Liver (tissue), 9 donors: ENCODE data around the gene ZFYVE27. TPM values are rescaled to one million over a fixed set of nuclear protein-coding genes. Genes with fewer than 3 reads are reported as not detected.

ENCODE experiments used
- DNase-seq: peaks from one replicate; pipeline ENCODE4 v3.0.0-alpha.2; 2017; ENCODE audit warnings: low spot score
- H3K27ac ChIP-seq, 2 donors: one replicate each; pipeline ENCODE4 v1.7.0; 2013; ENCODE audit warnings: inconsistent platforms in 2 of 2, low read length in 2 of 2, control low read depth in 1 of 2, low read depth in 1 of 2, mild to moderate bottlenecking in 1 of 2
- H3K27me3 ChIP-seq, 4 donors: one replicate each; pipeline versions ENCODE4 v1.6.1 to v1.7.0; 2013; ENCODE audit warnings: low read length in 3 of 4, inconsistent platforms in 1 of 4, mild to moderate bottlenecking in 1 of 4, moderate library complexity in 1 of 4; ENCODE audit not compliant: control insufficient read depth in 4 of 4, insufficient read depth in 4 of 4
- H3K36me3 ChIP-seq, 4 donors: one replicate each; pipeline versions ENCODE4 v1.6.1 to v1.7.0; 2013; ENCODE audit warnings: low read length in 3 of 4, mild to moderate bottlenecking in 3 of 4, low read depth in 1 of 4, moderate library complexity in 1 of 4; ENCODE audit not compliant: control insufficient read depth in 4 of 4, insufficient read depth in 3 of 4
- H3K4me1 ChIP-seq, 4 donors: one replicate each; pipeline versions ENCODE4 v1.6.1 to v1.7.0; 2013; ENCODE audit warnings: low read length in 3 of 4, mild to moderate bottlenecking in 3 of 4, moderate library complexity in 1 of 4; ENCODE audit not compliant: control insufficient read depth in 4 of 4, insufficient read depth in 4 of 4
- H3K4me3 ChIP-seq, 3 donors: one replicate each; pipeline versions ENCODE4 v1.6.1 to v1.7.0; 2013; ENCODE audit warnings: low read length in 3 of 3, control low read depth in 1 of 3, low read depth in 1 of 3, mild to moderate bottlenecking in 1 of 3
- H3K9ac ChIP-seq, 2 donors: one replicate each; pipeline ENCODE4 v1.7.0; 2013; ENCODE audit warnings: low read length in 2 of 2, mild to moderate bottlenecking in 2 of 2, moderate library complexity in 2 of 2, control low read depth in 1 of 2, low read depth in 1 of 2
- H3K9me3 ChIP-seq, 4 donors: one replicate each; pipeline versions ENCODE4 v1.6.1 to v1.7.0; 2013; ENCODE audit warnings: low read length in 3 of 4; ENCODE audit not compliant: control insufficient read depth in 4 of 4
- ATF3 ChIP-seq: IDR thresholded peaks from 2 replicates; pipeline ENCODE4 v1.6.1; 2016; ENCODE audit warnings: antibody characterized with exemption
- CTCF ChIP-seq: fragments of 150-350 bp; IDR thresholded peaks from 2 replicates; pipeline ENCODE4 v1.5.1; 2017; ENCODE audit warnings: improper control_type of control experiment, low read depth, low read length; ENCODE audit not compliant: missing input control
- EGR1 ChIP-seq, 2 donors: IDR thresholded peaks; 2 replicates each; pipeline ENCODE4 v1.6.1; 2016 to 2018; ENCODE audit warnings: antibody characterized with exemption in 2 of 2, low read depth in 2 of 2
- FOXA2 ChIP-seq: IDR thresholded peaks from 2 replicates; pipeline ENCODE4 v1.6.1; 2016; ENCODE audit warnings: antibody characterized with exemption
- GABPA ChIP-seq, 2 donors: IDR thresholded peaks in 1 of 2; conservative IDR thresholded peaks in 1 of 2; 2 replicates each; pipeline ENCODE4 v1.6.1; 2016; ENCODE audit warnings: antibody characterized with exemption in 2 of 2, mild to moderate bottlenecking in 1 of 2, moderate library complexity in 1 of 2
- HNF4A ChIP-seq, 2 donors: conservative IDR thresholded peaks; 2 replicates each; pipeline ENCODE4 v1.6.1; 2016; ENCODE audit warnings: antibody characterized with exemption in 2 of 2, mild to moderate bottlenecking in 2 of 2
- HNF4G ChIP-seq: IDR thresholded peaks from 2 replicates; pipeline ENCODE4 v1.6.1; 2016; ENCODE audit warnings: antibody characterized with exemption
- JUND ChIP-seq, 2 donors: IDR thresholded peaks; 2 replicates each; pipeline ENCODE4 v1.6.1; 2016; ENCODE audit warnings: antibody characterized with exemption in 2 of 2
- MAX ChIP-seq: IDR thresholded peaks from 2 replicates; pipeline ENCODE4 v1.6.1; 2016; ENCODE audit warnings: antibody characterized with exemption
- RAD21 ChIP-seq, 2 donors: IDR thresholded peaks; 2 replicates each; pipeline ENCODE4 v1.6.1; 2016; ENCODE audit warnings: antibody characterized with exemption in 2 of 2, mild to moderate bottlenecking in 2 of 2
- REST ChIP-seq: IDR thresholded peaks from 2 replicates; pipeline ENCODE4 v1.6.1; 2016; ENCODE audit warnings: antibody characterized with exemption, mild to moderate bottlenecking
- RXRA ChIP-seq, 2 donors: IDR thresholded peaks; 2 replicates each; pipeline ENCODE4 v1.6.1; 2017 to 2018; ENCODE audit warnings: antibody characterized with exemption in 2 of 2, mild to moderate bottlenecking in 1 of 2
- TAF1 ChIP-seq: conservative IDR thresholded peaks from 2 replicates; pipeline ENCODE4 v1.6.1; 2016; ENCODE audit warnings: antibody characterized with exemption, mild to moderate bottlenecking
- YY1 ChIP-seq: IDR thresholded peaks from 2 replicates; pipeline ENCODE4 v1.6.1; 2016; ENCODE audit warnings: antibody characterized with exemption, mild to moderate bottlenecking
- ZBTB33 ChIP-seq: IDR thresholded peaks from 2 replicates; pipeline ENCODE4 v1.6.1; 2016; ENCODE audit warnings: antibody characterized with exemption
- WGBS: extraction: QIAGEN DNeasy Blood & Tissue Kit; methylation state at CpG from one replicate; pipeline ENCODE4 v1.1.7; 2013; 5-methylcytosine and 5-hydroxymethylcytosine counted together
- polyA plus RNA-seq, 2 donors: library from polyadenylated mRNA; stranded (reverse) in 1 of 2; unstranded in 1 of 2; fragments of 200-250 nt in 1 of 2; fragments of >200 nt in 1 of 2; fragmentation: Nextera tagmentation in 1 of 2; extraction: Ambion mirVana in 1 of 2; gene quantifications; one replicate each; pipeline versions ENCODE4 v1.2.1 to v1.2.3, GENCODE V29; 2013 to 2015
- total RNA-seq, 2 donors: library from RNA; depleted of rRNA; stranded (reverse); fragments of >200 nt; gene quantifications; one replicate each; pipeline ENCODE4 v1.2.3, GENCODE V29; 2014
- donor health status: healthy.
- donor health status: healthy.
- donor health status: healthy.
- donor health status: healthy.
- donor health status: healthy.

ZFYVE27 gene
- total and polyA plus RNA-seq, 4 donors: 10.2 to 25.9 (median 13.1) TPM

- no peak overlapping the region for H3K4me3 ChIP-seq
- no peaks in the 10 kb centered on the region for H3K27me3 ChIP-seq
- WGBS: 87% methylated on average over 5 of the region's 5 CpGs
- H3K4me1 ChIP-seq: peaks cover 2 to 26% (median 12%) of the 10 kb centered on the region in 4 donors
- no peak overlapping the region for H3K9ac ChIP-seq
- TF ChIP-seq REST: no peak
- no peak for TF ChIP-seq ATF3
- TF ChIP-seq ZBTB33: no peak
- no peak for TF ChIP-seq CTCF
- TF ChIP-seq YY1: no peak
- TF ChIP-seq HNF4A (conservative IDR thresholded peaks at IDR 0.05): no peak
- TF ChIP-seq HNF4G: no peak
- no peak for TF ChIP-seq GABPA (IDR thresholded peaks at IDR 0.05 in 1 of 2, conservative IDR thresholded peaks at IDR 0.05 in 1 of 2)
- TF ChIP-seq RAD21 (IDR thresholded peaks at IDR 0.05): no peak
- TF ChIP-seq JUND (IDR thresholded peaks at IDR 0.05): no peak
- TF ChIP-seq EGR1 (IDR thresholded peaks at IDR 0.05; ENCODE audit: low read depth in 2 of 2): no peak
- no peak overlapping the region for H3K27ac ChIP-seq
- no peaks in the 10 kb centered on the region for H3K36me3 ChIP-seq
- peaks cover 0 to 2% (median 0%) of the 10 kb centered on the region in 4 donors for H3K9me3 ChIP-seq
- no peak for DNase-seq
Observed at GRCh38 chr10:97689559-97690020, 47.3 kb upstream of the ZFYVE27 start.

GRCh38 chr10:97690133-97690532, 46.8 kb upstream of the ZFYVE27 start:
- no peak overlapping the region for H3K27ac ChIP-seq
- H3K27me3 ChIP-seq: no peaks in the 10 kb centered on the region
- no peaks in the 10 kb centered on the region for H3K36me3 ChIP-seq
- DNase-seq: no peak
- H3K4me3 ChIP-seq: no peak overlapping the region
- peaks cover 2 to 21% (median 12%) of the 10 kb centered on the region in 4 donors for H3K4me1 ChIP-seq
- no peak for TF ChIP-seq MAX
- TF ChIP-seq RXRA (IDR thresholded peaks at IDR 0.05): no peak
- no peak for TF ChIP-seq FOXA2
- no peak for TF ChIP-seq CTCF
- TF ChIP-seq RAD21 (IDR thresholded peaks at IDR 0.05): no peak
- TF ChIP-seq YY1: no peak
- TF ChIP-seq JUND (IDR thresholded peaks at IDR 0.05): no peak
- TF ChIP-seq REST: no peak
- no peak for TF ChIP-seq TAF1
- 93% methylated on average over 3 of the region's 3 CpGs for WGBS
- H3K9ac ChIP-seq: no peak overlapping the region
- H3K9me3 ChIP-seq: peaks cover 0 to 2% (median 0%) of the 10 kb centered on the region in 4 donors
